ENCODE measurements around the gene CREBBP. TPM values are rescaled to one million over a fixed set of nuclear protein-coding genes. Genes with fewer than 3 reads are reported as not detected.

The CREBBP gene
- total RNA-seq, 1 donor from 2014 or later: 131 TPM

- intact Hi-C loops (cut with micrococcal nuclease): no loop called here
Measured at GRCh38 chr16:3781421-3781820, 99.1 kb downstream of the CREBBP start.

GRCh38 chr16:3780570-3780969 lies 99.9 kb downstream of the CREBBP start:
- peaks cover 81% of the 10 kb centered on the region for H3K36me3 Mint-ChIP-seq (ENCODE audit: low read depth)
- DNase-seq: no peak
- peak; percentile 31 for ATAC-seq (ENCODE audit: low read depth)
- H3K27ac Mint-ChIP-seq: peak overlapping the region; percentile 41
- POLR2A ChIA-PET: no interaction called here
- H3K27me3 Mint-ChIP-seq: no peaks in the 10 kb centered on the region
- no peaks in the 10 kb centered on the region for H3K9me3 Mint-ChIP-seq
- H3K4me1 Mint-ChIP-seq: peaks cover 2% of the 10 kb centered on the region
- no peak for TF ChIP-seq CTCF (IDR thresholded peaks at IDR 0.05)
- CTCF ChIA-PET: no interaction called here
- no peak overlapping the region for H3K4me3 Mint-ChIP-seq
- intact Hi-C loops (cut with micrococcal nuclease): no loop called here

More at GRCh38 chr16:3781421-3781820, 99.1 kb downstream of the CREBBP start:
- Mint-ChIP-seq H3K9me3 (no peaks in the 10 kb centered on the region), H3K27ac (no peak overlapping the region), H3K36me3 (ENCODE audit: low read depth) (peaks cover 78% of the 10 kb centered on the region), H3K4me1 (peaks cover 2% of the 10 kb centered on the region), H3K4me3 (no peak overlapping the region), H3K27me3 (no peaks in the 10 kb centered on the region)
- TF ChIP-seq CTCF (IDR thresholded peaks at IDR 0.05): no peak
- CTCF ChIA-PET: no interaction called here
- no peak for ATAC-seq (ENCODE audit: low read depth)
- DNase-seq: no peak
- POLR2A ChIA-PET: no interaction called here

GRCh38 chr16:3776316-3776715 lies 104.2 kb downstream of the CREBBP start:
- peaks cover 82% of the 10 kb centered on the region for H3K36me3 Mint-ChIP-seq (ENCODE audit: low read depth)
- POLR2A ChIA-PET: no interaction called here
- intact Hi-C loops (cut with micrococcal nuclease): no loop called here
- DNase-seq: no peak
- no peaks in the 10 kb centered on the region for H3K27me3 Mint-ChIP-seq
- H3K4me3 Mint-ChIP-seq: no peak overlapping the region
- CTCF ChIA-PET: no interaction called here
- ATAC-seq (ENCODE audit: low read depth): no peak
- no peaks in the 10 kb centered on the region for H3K4me1 Mint-ChIP-seq
- TF ChIP-seq CTCF (IDR thresholded peaks at IDR 0.05): no peak
- H3K9me3 Mint-ChIP-seq: no peaks in the 10 kb centered on the region
- H3K27ac Mint-ChIP-seq: no peak overlapping the region

- Mint-ChIP-seq H3K27me3 (no peaks in the 10 kb centered on the region), H3K4me1 (no peaks in the 10 kb centered on the region), H3K27ac (no peak overlapping the region), H3K9me3 (no peaks in the 10 kb centered on the region), H3K36me3 (ENCODE audit: low read depth) (peaks cover 82% of the 10 kb centered on the region), H3K4me3 (no peak overlapping the region)
- TF ChIP-seq CTCF (IDR thresholded peaks at IDR 0.05): no peak
- DNase-seq (no peak), ATAC-seq (ENCODE audit: low read depth) (no peak)
- ChIA-PET CTCF (no interaction called here), POLR2A (no interaction called here)
- intact Hi-C loops (cut with micrococcal nuclease): no loop called here
Measured at GRCh38 chr16:3774819-3775218, 105.7 kb downstream of the CREBBP start.

- no peak for TF ChIP-seq CTCF (IDR thresholded peaks at IDR 0.05)
- intact Hi-C loops (cut with micrococcal nuclease): no loop called here
- no peaks in the 10 kb centered on the region for H3K9me3 Mint-ChIP-seq
- H3K4me3 Mint-ChIP-seq: no peak overlapping the region
- H3K27me3 Mint-ChIP-seq: no peaks in the 10 kb centered on the region
- H3K4me1 Mint-ChIP-seq: no peaks in the 10 kb centered on the region
- POLR2A ChIA-PET: no interaction called here
- DNase-seq (no peak), ATAC-seq (ENCODE audit: low read depth) (no peak)
- H3K27ac Mint-ChIP-seq: no peak overlapping the region
- peaks cover 81% of the 10 kb centered on the region for H3K36me3 Mint-ChIP-seq (ENCODE audit: low read depth)
- CTCF ChIA-PET: no interaction called here
Measured at GRCh38 chr16:3774156-3774767, 106.3 kb downstream of the CREBBP start.

Data from activated B cell treated with CpG ODN at 0.5 μM for 24 hours (primary cell).